ENCODE data around the gene WDR46. TPM values are rescaled to one million over a fixed set of nuclear protein-coding genes. Genes with fewer than 3 reads are reported as not detected.

The WDR46 gene
- total and polyA plus RNA-seq, 2 experiments from 2014 or later: 71.4 to 104 TPM

DNA sequence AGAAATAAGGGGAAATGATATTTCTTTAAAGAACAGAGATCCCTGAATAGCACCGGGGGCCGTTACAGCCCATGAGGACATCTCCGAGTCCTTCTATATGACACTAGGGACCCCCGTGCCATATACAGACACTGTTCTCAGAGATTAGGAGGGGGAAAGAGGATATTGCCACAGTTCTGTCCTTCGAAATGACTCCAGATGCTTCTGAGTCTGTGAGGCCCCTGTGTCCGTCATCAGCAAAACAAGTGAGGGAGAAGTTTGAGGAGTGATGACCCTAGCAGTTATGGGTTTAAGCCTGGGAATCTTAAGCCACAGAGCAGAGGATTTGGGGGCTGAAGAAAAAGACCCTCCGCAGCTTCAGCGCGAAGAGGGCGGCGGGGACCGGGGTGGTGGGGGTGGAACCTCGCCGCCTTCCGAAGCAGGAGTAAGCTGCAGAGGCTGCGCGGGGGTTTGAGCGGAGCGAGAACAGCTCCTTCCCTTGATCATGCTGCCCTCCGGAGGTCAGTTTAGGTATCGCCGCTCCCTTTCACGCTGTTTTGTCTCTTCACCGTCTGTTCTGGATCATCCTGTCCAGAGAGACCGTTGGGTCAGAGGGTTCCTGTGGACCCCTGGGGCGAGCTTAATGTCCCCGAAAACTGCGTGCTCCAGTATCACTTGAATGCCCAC, 40.9 kb downstream of the WDR46 start:
- H3K4me3 Mint-ChIP-seq: peak overlapping the region; percentile 82
- H3K27ac ChIP-seq (ENCODE audit: low read depth): no peak overlapping the region
- H4K20me1 ChIP-seq (replicated peaks; ENCODE audit: insufficient read depth): no peaks in the 10 kb centered on the region
- peak; percentile 97 for DNase-seq (ENCODE audit: low spot score)
- H3K9me2 ChIP-seq (ENCODE audit: insufficient read depth): no peaks in the 10 kb centered on the region
- H2AFZ ChIP-seq: peak overlapping the region; percentile 100
- H3K4me1 ChIP-seq (ENCODE audit: insufficient read depth): peaks cover 12% of the 10 kb centered on the region
- no peaks in the 10 kb centered on the region for H3K36me3 ChIP-seq (ENCODE audit: insufficient read depth)
- ATAC-seq: peak; percentile 67
- H3K27ac Mint-ChIP-seq: no peak overlapping the region
- peak overlapping the region; percentile 63 for H3K4me3 ChIP-seq
- TF ChIP-seq ZNF114 (CRISPR knock-in tag; IDR thresholded peaks at IDR 0.05): no peak
- TF ChIP-seq, protein P1, sequence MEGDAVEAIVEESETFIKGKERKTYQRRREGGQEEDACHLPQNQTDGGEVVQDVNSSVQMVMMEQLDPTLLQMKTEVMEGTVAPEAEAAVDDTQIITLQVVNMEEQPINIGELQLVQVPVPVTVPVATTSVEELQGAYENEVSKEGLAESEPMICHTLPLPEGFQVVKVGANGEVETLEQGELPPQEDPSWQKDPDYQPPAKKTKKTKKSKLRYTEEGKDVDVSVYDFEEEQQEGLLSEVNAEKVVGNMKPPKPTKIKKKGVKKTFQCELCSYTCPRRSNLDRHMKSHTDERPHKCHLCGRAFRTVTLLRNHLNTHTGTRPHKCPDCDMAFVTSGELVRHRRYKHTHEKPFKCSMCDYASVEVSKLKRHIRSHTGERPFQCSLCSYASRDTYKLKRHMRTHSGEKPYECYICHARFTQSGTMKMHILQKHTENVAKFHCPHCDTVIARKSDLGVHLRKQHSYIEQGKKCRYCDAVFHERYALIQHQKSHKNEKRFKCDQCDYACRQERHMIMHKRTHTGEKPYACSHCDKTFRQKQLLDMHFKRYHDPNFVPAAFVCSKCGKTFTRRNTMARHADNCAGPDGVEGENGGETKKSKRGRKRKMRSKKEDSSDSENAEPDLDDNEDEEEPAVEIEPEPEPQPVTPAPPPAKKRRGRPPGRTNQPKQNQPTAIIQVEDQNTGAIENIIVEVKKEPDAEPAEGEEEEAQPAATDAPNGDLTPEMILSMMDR (conservative IDR thresholded peaks at IDR 0.05; ENCODE audit: low read depth in 2 of 2): peak; percentile 67 to 95
- H3K27me3 ChIP-seq (ENCODE audit: insufficient read depth): peaks cover 39% of the 10 kb centered on the region
- H3K27me3 Mint-ChIP-seq (ENCODE audit: insufficient read depth, low read depth, poor library complexity): peaks cover 15% of the 10 kb centered on the region
- H3K79me2 ChIP-seq (replicated peaks; ENCODE audit: insufficient read depth): no peaks in the 10 kb centered on the region
- peak overlapping the region; percentile 90 for H3K4me2 ChIP-seq
- H3F3A ChIP-seq (replicated peaks; ENCODE audit: low read depth): peaks cover 10% of the 10 kb centered on the region; the same call in 1 of the 2 replicates
- no peaks in the 10 kb centered on the region for H3K9me3 Mint-ChIP-seq
- peaks cover 19% of the 10 kb centered on the region for H3K4me1 Mint-ChIP-seq
- H3K36me3 Mint-ChIP-seq (ENCODE audit: low read depth): peaks cover 19% of the 10 kb centered on the region

DNA sequence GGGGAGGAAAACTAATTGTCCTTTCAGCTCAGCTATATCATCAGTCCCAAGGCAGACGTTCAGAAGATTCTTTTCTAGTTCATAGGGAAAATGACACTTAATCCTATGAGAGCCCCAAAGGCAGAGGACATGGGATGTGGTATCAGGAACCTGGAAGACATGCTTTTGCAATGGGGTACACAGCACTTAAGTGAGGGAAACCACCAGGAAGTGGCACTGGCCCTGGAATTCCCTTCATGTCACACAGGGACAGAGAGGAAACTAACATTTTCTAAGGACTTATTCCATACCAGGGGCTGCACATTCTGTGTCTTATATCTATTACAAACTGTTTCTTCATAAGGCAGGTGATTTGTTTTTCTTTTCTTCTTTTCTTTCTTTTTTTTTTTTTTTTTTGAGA, 45.6 kb downstream of the WDR46 start:
- TF ChIP-seq, protein P2, sequence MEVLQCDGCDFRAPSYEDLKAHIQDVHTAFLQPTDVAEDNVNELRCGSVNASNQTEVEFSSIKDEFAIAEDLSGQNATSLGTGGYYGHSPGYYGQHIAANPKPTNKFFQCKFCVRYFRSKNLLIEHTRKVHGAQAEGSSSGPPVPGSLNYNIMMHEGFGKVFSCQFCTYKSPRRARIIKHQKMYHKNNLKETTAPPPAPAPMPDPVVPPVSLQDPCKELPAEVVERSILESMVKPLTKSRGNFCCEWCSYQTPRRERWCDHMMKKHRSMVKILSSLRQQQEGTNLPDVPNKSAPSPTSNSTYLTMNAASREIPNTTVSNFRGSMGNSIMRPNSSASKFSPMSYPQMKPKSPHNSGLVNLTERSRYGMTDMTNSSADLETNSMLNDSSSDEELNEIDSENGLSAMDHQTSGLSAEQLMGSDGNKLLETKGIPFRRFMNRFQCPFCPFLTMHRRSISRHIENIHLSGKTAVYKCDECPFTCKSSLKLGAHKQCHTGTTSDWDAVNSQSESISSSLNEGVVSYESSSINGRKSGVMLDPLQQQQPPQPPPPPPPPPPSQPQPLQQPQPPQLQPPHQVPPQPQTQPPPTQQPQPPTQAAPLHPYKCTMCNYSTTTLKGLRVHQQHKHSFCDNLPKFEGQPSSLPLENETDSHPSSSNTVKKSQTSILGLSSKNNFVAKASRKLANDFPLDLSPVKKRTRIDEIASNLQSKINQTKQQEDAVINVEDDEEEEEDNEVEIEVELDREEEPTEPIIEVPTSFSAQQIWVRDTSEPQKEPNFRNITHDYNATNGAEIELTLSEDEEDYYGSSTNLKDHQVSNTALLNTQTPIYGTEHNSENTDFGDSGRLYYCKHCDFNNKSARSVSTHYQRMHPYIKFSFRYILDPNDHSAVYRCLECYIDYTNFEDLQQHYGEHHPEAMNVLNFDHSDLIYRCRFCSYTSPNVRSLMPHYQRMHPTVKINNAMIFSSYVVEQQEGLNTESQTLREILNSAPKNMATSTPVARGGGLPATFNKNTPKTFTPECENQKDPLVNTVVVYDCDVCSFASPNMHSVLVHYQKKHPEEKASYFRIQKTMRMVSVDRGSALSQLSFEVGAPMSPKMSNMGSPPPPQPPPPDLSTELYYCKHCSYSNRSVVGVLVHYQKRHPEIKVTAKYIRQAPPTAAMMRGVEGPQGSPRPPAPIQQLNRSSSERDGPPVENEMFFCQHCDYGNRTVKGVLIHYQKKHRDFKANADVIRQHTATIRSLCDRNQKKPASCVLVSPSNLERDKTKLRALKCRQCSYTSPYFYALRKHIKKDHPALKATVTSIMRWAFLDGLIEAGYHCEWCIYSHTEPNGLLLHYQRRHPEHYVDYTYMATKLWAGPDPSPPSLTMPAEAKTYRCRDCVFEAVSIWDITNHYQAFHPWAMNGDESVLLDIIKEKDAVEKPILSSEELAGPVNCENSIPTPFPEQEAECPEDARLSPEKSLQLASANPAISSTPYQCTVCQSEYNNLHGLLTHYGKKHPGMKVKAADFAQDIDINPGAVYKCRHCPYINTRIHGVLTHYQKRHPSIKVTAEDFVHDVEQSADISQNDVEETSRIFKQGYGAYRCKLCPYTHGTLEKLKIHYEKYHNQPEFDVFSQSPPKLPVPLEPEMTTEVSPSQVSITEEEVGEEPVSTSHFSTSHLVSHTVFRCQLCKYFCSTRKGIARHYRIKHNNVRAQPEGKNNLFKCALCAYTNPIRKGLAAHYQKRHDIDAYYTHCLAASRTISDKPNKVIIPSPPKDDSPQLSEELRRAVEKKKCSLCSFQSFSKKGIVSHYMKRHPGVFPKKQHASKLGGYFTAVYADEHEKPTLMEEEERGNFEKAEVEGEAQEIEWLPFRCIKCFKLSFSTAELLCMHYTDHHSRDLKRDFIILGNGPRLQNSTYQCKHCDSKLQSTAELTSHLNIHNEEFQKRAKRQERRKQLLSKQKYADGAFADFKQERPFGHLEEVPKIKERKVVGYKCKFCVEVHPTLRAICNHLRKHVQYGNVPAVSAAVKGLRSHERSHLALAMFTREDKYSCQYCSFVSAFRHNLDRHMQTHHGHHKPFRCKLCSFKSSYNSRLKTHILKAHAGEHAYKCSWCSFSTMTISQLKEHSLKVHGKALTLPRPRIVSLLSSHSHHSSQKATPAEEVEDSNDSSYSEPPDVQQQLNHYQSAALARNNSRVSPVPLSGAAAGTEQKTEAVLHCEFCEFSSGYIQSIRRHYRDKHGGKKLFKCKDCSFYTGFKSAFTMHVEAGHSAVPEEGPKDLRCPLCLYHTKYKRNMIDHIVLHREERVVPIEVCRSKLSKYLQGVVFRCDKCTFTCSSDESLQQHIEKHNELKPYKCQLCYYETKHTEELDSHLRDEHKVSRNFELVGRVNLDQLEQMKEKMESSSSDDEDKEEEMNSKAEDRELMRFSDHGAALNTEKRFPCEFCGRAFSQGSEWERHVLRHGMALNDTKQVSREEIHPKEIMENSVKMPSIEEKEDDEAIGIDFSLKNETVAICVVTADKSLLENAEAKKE (CRISPR knock-in tag; IDR thresholded peaks at IDR 0.05): no peak
- no peak for TF ChIP-seq JUNB (IDR thresholded peaks at IDR 0.05; ENCODE audit: unreplicated experiment)
- TF ChIP-seq ZNF114 (CRISPR knock-in tag; IDR thresholded peaks at IDR 0.05): no peak
- TF ChIP-seq, protein P3, sequence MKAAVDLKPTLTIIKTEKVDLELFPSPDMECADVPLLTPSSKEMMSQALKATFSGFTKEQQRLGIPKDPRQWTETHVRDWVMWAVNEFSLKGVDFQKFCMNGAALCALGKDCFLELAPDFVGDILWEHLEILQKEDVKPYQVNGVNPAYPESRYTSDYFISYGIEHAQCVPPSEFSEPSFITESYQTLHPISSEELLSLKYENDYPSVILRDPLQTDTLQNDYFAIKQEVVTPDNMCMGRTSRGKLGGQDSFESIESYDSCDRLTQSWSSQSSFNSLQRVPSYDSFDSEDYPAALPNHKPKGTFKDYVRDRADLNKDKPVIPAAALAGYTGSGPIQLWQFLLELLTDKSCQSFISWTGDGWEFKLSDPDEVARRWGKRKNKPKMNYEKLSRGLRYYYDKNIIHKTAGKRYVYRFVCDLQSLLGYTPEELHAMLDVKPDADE (IDR thresholded peaks at IDR 0.05): no peak
- TF ChIP-seq EZH2phosphoT487 (IDR thresholded peaks at IDR 0.05; ENCODE audit: unreplicated experiment): no peak
- H3K4me3 Mint-ChIP-seq: no peak overlapping the region
- Histone ChIP-seq H3K4me3 (no peak overlapping the region), H2AFZ (no peak overlapping the region), H4K20me1 (replicated peaks; ENCODE audit: insufficient read depth) (no peaks in the 10 kb centered on the region), H3K9me2 (ENCODE audit: insufficient read depth) (no peaks in the 10 kb centered on the region), H3K36me3 (ENCODE audit: insufficient read depth) (no peaks in the 10 kb centered on the region), H3K79me2 (replicated peaks; ENCODE audit: insufficient read depth) (no peaks in the 10 kb centered on the region), H3K4me2 (no peak overlapping the region), H3K4me1 (ENCODE audit: insufficient read depth) (peaks cover 4% of the 10 kb centered on the region; the same call in 1 of the 2 replicates), H3K27me3 (ENCODE audit: insufficient read depth) (peaks cover 56% of the 10 kb centered on the region), H3K27ac (ENCODE audit: low read depth) (no peak overlapping the region), H3F3A (replicated peaks; ENCODE audit: low read depth) (no peaks in the 10 kb centered on the region)
- no peaks in the 10 kb centered on the region for H3K9me3 Mint-ChIP-seq
- DNase-seq (ENCODE audit: low spot score) (no peak), ATAC-seq (no peak)
- peaks cover 11% of the 10 kb centered on the region for H3K27me3 Mint-ChIP-seq (ENCODE audit: insufficient read depth, low read depth, poor library complexity)
- H3K4me1 Mint-ChIP-seq: peaks cover 1% of the 10 kb centered on the region; the same call in 2 of the 3 replicates
- no peaks in the 10 kb centered on the region for H3K36me3 Mint-ChIP-seq (ENCODE audit: low read depth)
- H3K27ac Mint-ChIP-seq: no peak overlapping the region
